ENCODE results near the gene MTRR. TPM values are rescaled to one million over a fixed set of nuclear protein-coding genes. Genes with fewer than 3 reads are reported as not detected.

Gene MTRR
- total RNA-seq, 1 experiment from 2014 or later, result 52.1 TPM

- Histone ChIP-seq H3K4me1 (replicated peaks) (peaks cover 15% of the 10 kb centered on the region; the same call in 1 of the 2 replicates), H3K27me3 (replicated peaks) (no peaks in the 10 kb centered on the region), H3K36me3 (peaks cover 74% of the 10 kb centered on the region), H3K27ac (peak overlapping the region; percentile 49), H3K4me3 (peak overlapping the region; percentile 91), H3K9me3 (replicated peaks) (no peaks in the 10 kb centered on the region)
- no peak for DNase-seq (ENCODE audit: low read depth in 1 of 2, low spot score in 2 of 2)
Observed at GRCh38 chr5:7869474-7870136, 657 bp downstream of the MTRR start.

DNA sequence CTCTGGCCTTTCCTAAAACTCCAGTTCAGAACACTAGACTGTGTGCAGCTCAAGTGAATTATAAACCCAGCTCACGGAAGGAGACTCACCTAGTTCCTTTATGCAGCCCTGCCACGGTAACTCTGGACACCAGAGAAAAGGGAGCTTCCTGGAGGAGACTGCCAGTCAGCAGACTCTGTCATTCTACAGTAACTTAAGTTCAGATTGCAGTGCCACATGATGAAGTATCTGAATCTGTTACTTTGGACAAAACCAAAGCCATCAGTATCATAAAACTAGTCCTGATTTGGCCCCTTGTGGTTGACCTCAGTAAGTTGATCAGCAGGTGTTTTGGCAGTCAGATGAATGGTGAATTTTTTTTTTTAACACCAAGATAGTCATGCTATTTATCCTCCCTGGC is 2.7 kb downstream of the MTRR start:
- peaks cover 78% of the 10 kb centered on the region for H3K36me3 ChIP-seq

DNA sequence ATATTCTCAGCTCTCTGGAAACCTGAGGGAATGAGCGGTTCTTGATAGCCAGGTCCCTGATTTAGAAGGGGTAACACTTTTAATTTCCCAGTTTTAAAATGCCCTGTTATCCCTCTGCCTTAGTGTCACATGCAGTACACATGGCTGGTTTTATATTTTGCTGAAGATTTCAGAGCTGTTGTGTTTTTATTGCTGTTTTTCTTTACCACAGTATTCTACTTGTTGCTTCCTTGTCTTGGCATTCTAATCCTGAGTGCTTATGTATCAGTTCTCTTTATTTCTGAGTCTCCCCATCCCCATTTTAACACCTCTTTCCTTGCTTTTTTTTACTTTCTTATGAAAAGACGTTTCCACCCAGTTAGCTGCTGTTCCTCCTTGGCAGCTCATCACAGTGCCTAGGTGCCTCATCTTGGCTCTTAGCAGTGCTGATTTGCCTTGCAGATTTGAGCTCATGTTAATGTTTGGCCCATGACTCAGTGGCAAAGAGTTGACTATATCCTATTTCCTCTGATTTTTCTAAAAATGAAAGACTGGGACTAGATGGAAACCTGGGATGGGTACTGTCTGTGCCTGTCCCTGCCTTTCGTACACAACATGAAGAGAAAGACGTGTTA is 3.7 kb downstream of the MTRR start:
- H3K27me3 ChIP-seq (replicated peaks), result no peaks in the 10 kb centered on the region
- H3K36me3 ChIP-seq, result peaks cover 80% of the 10 kb centered on the region
- peaks cover 25% of the 10 kb centered on the region for H3K4me1 ChIP-seq (replicated peaks)
- no peak overlapping the region for H3K27ac ChIP-seq
- H3K9me3 ChIP-seq (replicated peaks), result no peaks in the 10 kb centered on the region
- DNase-seq (ENCODE audit: low read depth in 1 of 2, low spot score in 2 of 2), result no peak
- no peak overlapping the region for H3K4me3 ChIP-seq

More for the DNA sequence above, 2.7 kb downstream of the MTRR start:
- Histone ChIP-seq H3K9me3 (replicated peaks) (no peaks in the 10 kb centered on the region), H3K4me3 (no peak overlapping the region), H3K4me1 (replicated peaks) (peaks cover 19% of the 10 kb centered on the region), H3K27me3 (replicated peaks) (no peaks in the 10 kb centered on the region), H3K27ac (no peak overlapping the region)
- no peak for DNase-seq (ENCODE audit: low read depth in 1 of 2, low spot score in 2 of 2)

DNA sequence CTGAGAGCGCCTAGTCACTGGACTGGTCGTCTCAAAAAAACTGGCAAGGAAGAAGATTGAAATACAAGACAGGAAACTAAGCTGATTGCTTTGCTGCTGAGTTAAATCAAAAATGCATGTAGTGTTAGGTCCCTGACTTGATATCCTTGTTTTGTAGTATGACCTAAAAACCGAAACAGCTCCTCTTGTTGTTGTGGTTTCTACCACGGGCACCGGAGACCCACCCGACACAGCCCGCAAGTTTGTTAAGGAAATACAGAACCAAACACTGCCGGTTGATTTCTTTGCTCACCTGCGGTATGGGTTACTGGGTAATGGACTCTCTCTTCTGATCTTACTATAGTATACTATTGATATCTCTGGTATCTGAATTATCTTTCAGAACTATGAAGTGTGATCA is 4.3 kb downstream of the MTRR start:
- H3K36me3 ChIP-seq, result peaks cover 86% of the 10 kb centered on the region
- no peak overlapping the region for H3K4me3 ChIP-seq
- H3K9me3 ChIP-seq (replicated peaks), result no peaks in the 10 kb centered on the region
- DNase-seq (ENCODE audit: low read depth in 1 of 2, low spot score in 2 of 2), result no peak
- no peak overlapping the region for H3K27ac ChIP-seq
- H3K27me3 ChIP-seq (replicated peaks), result no peaks in the 10 kb centered on the region
- H3K4me1 ChIP-seq (replicated peaks), result peaks cover 28% of the 10 kb centered on the region

DNA sequence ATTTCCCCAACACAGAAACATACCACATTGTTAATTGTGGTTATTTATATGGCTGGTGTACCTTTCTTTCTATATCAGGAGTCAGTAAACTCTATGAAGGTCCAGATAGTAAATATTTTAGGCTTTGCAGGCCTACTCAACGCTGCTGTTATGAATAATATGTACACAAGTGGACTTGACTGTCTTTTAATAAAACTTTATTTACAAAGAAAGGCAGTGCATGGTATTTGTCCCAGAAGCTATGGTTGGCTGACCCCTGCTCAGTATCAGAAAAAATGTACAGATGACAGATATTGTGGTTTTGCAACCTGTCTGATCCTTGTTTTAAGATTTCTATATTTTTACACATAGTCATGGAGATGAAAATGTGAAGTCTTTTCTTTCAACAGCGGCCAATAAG is 5.7 kb downstream of the MTRR start:
- Histone ChIP-seq H3K36me3 (peaks cover 90% of the 10 kb centered on the region), H3K9me3 (replicated peaks) (no peaks in the 10 kb centered on the region)
- DNase-seq (ENCODE audit: low read depth in 1 of 2, low spot score in 2 of 2), result no peak

DNA sequence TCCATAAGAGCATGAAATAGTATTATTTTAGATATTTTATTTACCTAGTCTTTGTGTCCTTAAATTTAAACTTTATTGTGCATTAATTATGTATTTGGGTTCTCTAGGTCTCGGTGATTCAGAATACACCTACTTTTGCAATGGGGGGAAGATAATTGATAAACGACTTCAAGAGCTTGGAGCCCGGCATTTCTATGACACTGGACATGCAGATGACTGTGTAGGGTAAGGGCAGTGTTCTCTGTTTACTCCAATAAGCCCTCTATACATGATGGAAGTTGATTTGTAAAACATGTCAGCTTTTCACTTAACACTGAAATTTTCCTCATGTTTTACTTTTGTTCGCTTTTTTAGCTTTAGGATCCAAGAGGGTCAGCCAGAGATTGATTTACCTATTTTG is 6.2 kb downstream of the MTRR start:
- no peak for DNase-seq (ENCODE audit: low read depth in 1 of 2, low spot score in 2 of 2)
- Histone ChIP-seq H3K4me1 (replicated peaks) (peaks cover 28% of the 10 kb centered on the region), H3K27me3 (replicated peaks) (no peaks in the 10 kb centered on the region), H3K27ac (no peak overlapping the region), H3K4me3 (no peak overlapping the region), H3K9me3 (replicated peaks) (no peaks in the 10 kb centered on the region), H3K36me3 (peaks cover 95% of the 10 kb centered on the region)

More for the DNA sequence above, 5.7 kb downstream of the MTRR start:
- H3K4me3 ChIP-seq, result no peak overlapping the region
- H3K27me3 ChIP-seq (replicated peaks), result no peaks in the 10 kb centered on the region
- H3K27ac ChIP-seq, result no peak overlapping the region
- H3K4me1 ChIP-seq (replicated peaks), result peaks cover 32% of the 10 kb centered on the region

DNA sequence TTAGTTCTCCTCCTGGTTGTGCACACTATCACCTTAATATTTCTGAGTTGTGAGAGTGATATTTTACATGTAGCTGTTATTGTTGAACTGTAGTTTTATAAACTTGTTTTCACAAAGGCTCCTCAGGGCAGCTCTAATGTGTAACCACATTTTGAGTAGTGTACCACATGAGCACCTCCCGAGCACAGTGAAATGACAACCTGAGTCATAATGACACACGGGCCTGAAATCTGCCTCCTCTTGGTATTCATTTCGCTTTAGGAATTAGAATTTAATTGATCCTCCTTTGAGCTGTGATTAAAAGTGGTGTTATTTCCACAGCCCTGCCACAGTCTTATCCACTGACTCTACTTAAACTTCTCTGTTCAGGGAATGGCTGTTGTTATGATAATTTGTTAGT is 7.9 kb downstream of the MTRR start:
- peak; percentile 41 to 62 for DNase-seq (ENCODE audit: low read depth in 1 of 2, low spot score in 2 of 2)
- H3K36me3 ChIP-seq, result peaks cover 98% of the 10 kb centered on the region

GRCh38 chr5:7877851-7878250 is 8.9 kb downstream of the MTRR start:
- no peaks in the 10 kb centered on the region for H3K9me3 ChIP-seq (replicated peaks)
- DNase-seq (ENCODE audit: low read depth in 1 of 2, low spot score in 2 of 2), result peak; percentile 29 to 62
- H3K4me1 ChIP-seq (replicated peaks), result peaks cover 23% of the 10 kb centered on the region
- H3K27me3 ChIP-seq (replicated peaks), result no peaks in the 10 kb centered on the region
- H3K27ac ChIP-seq, result no peak overlapping the region; the same call in 1 of the 2 replicates
- peaks cover 98% of the 10 kb centered on the region for H3K36me3 ChIP-seq
- H3K4me3 ChIP-seq, result no peak overlapping the region

More for the DNA sequence above, 7.9 kb downstream of the MTRR start:
- Histone ChIP-seq H3K9me3 (replicated peaks) (no peaks in the 10 kb centered on the region), H3K4me3 (no peak overlapping the region), H3K4me1 (replicated peaks) (peaks cover 23% of the 10 kb centered on the region), H3K27ac (peak overlapping the region; percentile 24), H3K27me3 (replicated peaks) (no peaks in the 10 kb centered on the region)

- H3K4me3 ChIP-seq, result no peak overlapping the region
- peaks cover 96% of the 10 kb centered on the region for H3K36me3 ChIP-seq
- H3K27me3 ChIP-seq (replicated peaks), result no peaks in the 10 kb centered on the region
- H3K4me1 ChIP-seq (replicated peaks), result peaks cover 23% of the 10 kb centered on the region
- no peak overlapping the region; the same call in 1 of the 2 replicates for H3K27ac ChIP-seq
- no peak for DNase-seq (ENCODE audit: low read depth in 1 of 2, low spot score in 2 of 2)
- no peaks in the 10 kb centered on the region for H3K9me3 ChIP-seq (replicated peaks)
Observed at GRCh38 chr5:7878381-7878873, 9.5 kb downstream of the MTRR start.

GRCh38 chr5:7881091-7881490 is 12.1 kb downstream of the MTRR start:
- peaks cover 23% of the 10 kb centered on the region for H3K4me1 ChIP-seq (replicated peaks)
- H3K27me3 ChIP-seq (replicated peaks), result no peaks in the 10 kb centered on the region
- H3K36me3 ChIP-seq, result peaks cover 93% of the 10 kb centered on the region
- no peak overlapping the region for H3K27ac ChIP-seq
- no peak overlapping the region for H3K4me3 ChIP-seq
- H3K9me3 ChIP-seq (replicated peaks), result no peaks in the 10 kb centered on the region
- no peak for DNase-seq (ENCODE audit: low read depth in 1 of 2, low spot score in 2 of 2)

- Histone ChIP-seq H3K27me3 (replicated peaks) (no peaks in the 10 kb centered on the region), H3K4me3 (no peak overlapping the region), H3K27ac (no peak overlapping the region), H3K4me1 (replicated peaks) (peaks cover 18% of the 10 kb centered on the region), H3K9me3 (replicated peaks) (no peaks in the 10 kb centered on the region), H3K36me3 (peaks cover 93% of the 10 kb centered on the region)
- no peak for DNase-seq (ENCODE audit: low read depth in 1 of 2, low spot score in 2 of 2)
Observed at GRCh38 chr5:7881816-7882215, 12.9 kb downstream of the MTRR start.

GRCh38 chr5:7882926-7883325 is 14.0 kb downstream of the MTRR start:
- peaks cover 8% of the 10 kb centered on the region for H3K4me1 ChIP-seq (replicated peaks)
- H3K36me3 ChIP-seq, result peaks cover 88% of the 10 kb centered on the region
- H3K27ac ChIP-seq, result no peak overlapping the region
- no peaks in the 10 kb centered on the region for H3K9me3 ChIP-seq (replicated peaks)
- H3K27me3 ChIP-seq (replicated peaks), result no peaks in the 10 kb centered on the region
- no peak overlapping the region for H3K4me3 ChIP-seq
- DNase-seq (ENCODE audit: low read depth in 1 of 2, low spot score in 2 of 2), result no peak

- no peak overlapping the region for H3K27ac ChIP-seq
- no peak overlapping the region for H3K4me3 ChIP-seq
- peaks cover 7% of the 10 kb centered on the region for H3K4me1 ChIP-seq (replicated peaks)
- H3K9me3 ChIP-seq (replicated peaks), result no peaks in the 10 kb centered on the region
- no peaks in the 10 kb centered on the region for H3K27me3 ChIP-seq (replicated peaks)
- DNase-seq (ENCODE audit: low read depth in 1 of 2, low spot score in 2 of 2), result no peak
- H3K36me3 ChIP-seq, result peaks cover 90% of the 10 kb centered on the region
Observed at GRCh38 chr5:7884491-7885267, 15.7 kb downstream of the MTRR start.
